Naive B cell (primary cell): ENCODE data around the gene CAMK4. TPM values are rescaled to one million over a fixed set of nuclear protein-coding genes. Genes with fewer than 3 reads are reported as not detected.

Experiments
- ATAC-seq, 2 donors: fragments of 150-1000 bp; cut with Tn5 transposase; 2 replicates each; pipeline ENCODE4 v1.10.0; 2021; ENCODE audit warnings: low read depth in 2 of 2, mild to moderate bottlenecking in 2 of 2, moderate library complexity in 2 of 2
- DNase-seq: peaks from one replicate; pipeline ENCODE4 v3.0.0; 2022
- H3K27ac Mint-ChIP-seq, 6 donors: one replicate each; pipeline ENCODE4 v1.8.0; 2020 to 2022; ENCODE audit warnings: mild to moderate bottlenecking in 6 of 6, mixed read lengths in 6 of 6, moderate library complexity in 5 of 6, inconsistent platforms in 2 of 6
- H3K27me3 Mint-ChIP-seq, 3 donors: one replicate each; pipeline ENCODE4 v1.8.0; 2021 to 2022; ENCODE audit warnings: mixed read lengths in 3 of 3, mild to moderate bottlenecking in 1 of 3
- H3K36me3 Mint-ChIP-seq, 2 donors: one replicate each; pipeline ENCODE4 v1.8.0; 2020 to 2022; ENCODE audit warnings: mixed read lengths in 2 of 2, inconsistent platforms in 1 of 2, mild to moderate bottlenecking in 1 of 2
- H3K4me1 Mint-ChIP-seq, 3 donors: one replicate each; pipeline ENCODE4 v1.8.0; 2020 to 2022; ENCODE audit warnings: mixed read lengths in 3 of 3, inconsistent platforms in 1 of 3, mild to moderate bottlenecking in 1 of 3, moderate library complexity in 1 of 3
- H3K4me3 Mint-ChIP-seq, 8 donors: one replicate each; pipeline ENCODE4 v1.8.0; 2020 to 2022; ENCODE audit warnings: mild to moderate bottlenecking in 8 of 8, mixed read lengths in 8 of 8, moderate library complexity in 8 of 8, inconsistent platforms in 2 of 8
- H3K9me3 Mint-ChIP-seq, 7 donors: one replicate each; pipeline ENCODE4 v1.8.0; 2020 to 2022; ENCODE audit warnings: mixed read lengths in 7 of 7, mild to moderate bottlenecking in 5 of 7, inconsistent platforms in 2 of 7, moderate library complexity in 1 of 7
- polyA plus RNA-seq, 6 donors: library from polyadenylated mRNA; unstranded; fragments of 300-500 nt; fragmentation: Illumina TruSeq; gene quantifications; one replicate each; pipeline ENCODE4 v1.2.3, GENCODE V29; 2021; ENCODE audit warnings: low read depth in 6 of 6

Gene CAMK4
- polyA plus RNA-seq, 6 donors from 2014 or later = 0.13 to 0.97 (median 0.59) TPM

- peaks cover 0 to 10% (median 0%) of the 10 kb centered on the region in 3 donors for H3K27me3 Mint-ChIP-seq
- ATAC-seq (no peak), DNase-seq (no peak)
- H3K36me3 Mint-ChIP-seq = no peaks in the 10 kb centered on the region
- H3K9me3 Mint-ChIP-seq = peaks cover 0 to 5% (median 2%) of the 10 kb centered on the region in 7 donors
- H3K4me3 Mint-ChIP-seq = no peak overlapping the region
- H3K27ac Mint-ChIP-seq = peak overlapping the region in 1 of 6 donors; percentile 12
- H3K4me1 Mint-ChIP-seq = no peaks in the 10 kb centered on the region
These were observed 237.8 kb downstream of the CAMK4 start for GRCh38 chr5:111461934-111462333.

- Mint-ChIP-seq H3K4me3 (no peak overlapping the region), H3K27me3 (peaks cover 0 to 10% (median 0%) of the 10 kb centered on the region in 3 donors), H3K9me3 (peaks cover 0 to 5% (median 2%) of the 10 kb centered on the region in 7 donors), H3K36me3 (no peaks in the 10 kb centered on the region), H3K4me1 (no peaks in the 10 kb centered on the region), H3K27ac (no peak overlapping the region)
- DNase-seq (no peak), ATAC-seq (no peak)
These were observed 239.1 kb downstream of the CAMK4 start for GRCh38 chr5:111463311-111463710.

GRCh38 chr5:111469293-111469896 lies 245.2 kb downstream of the CAMK4 start:
- ATAC-seq (no peak), DNase-seq (no peak)
- Mint-ChIP-seq H3K36me3 (no peaks in the 10 kb centered on the region), H3K27ac (no peak overlapping the region), H3K27me3 (peaks cover 0 to 4% (median 0%) of the 10 kb centered on the region in 3 donors), H3K4me1 (no peaks in the 10 kb centered on the region), H3K4me3 (no peak overlapping the region), H3K9me3 (peaks cover 0 to 5% (median 2%) of the 10 kb centered on the region in 7 donors)

GRCh38 chr5:111469903-111470302 lies 245.7 kb downstream of the CAMK4 start:
- no peak overlapping the region for H3K27ac Mint-ChIP-seq

GRCh38 chr5:111472096-111472495 lies 247.9 kb downstream of the CAMK4 start:
- Mint-ChIP-seq H3K27ac (no peak overlapping the region), H3K9me3 (no peaks in the 10 kb centered on the region), H3K4me3 (peak overlapping the region in 1 of 8 donors; percentile 17), H3K36me3 (no peaks in the 10 kb centered on the region), H3K4me1 (no peaks in the 10 kb centered on the region), H3K27me3 (no peaks in the 10 kb centered on the region)
- no peak for DNase-seq
- ATAC-seq = no peak

More at GRCh38 chr5:111469903-111470302, 245.7 kb downstream of the CAMK4 start:
- Mint-ChIP-seq H3K36me3 (no peaks in the 10 kb centered on the region), H3K9me3 (peaks cover 0 to 5% (median 2%) of the 10 kb centered on the region in 7 donors), H3K4me3 (no peak overlapping the region), H3K27me3 (peaks cover 0 to 2% (median 0%) of the 10 kb centered on the region in 3 donors), H3K4me1 (no peaks in the 10 kb centered on the region)
- DNase-seq (no peak), ATAC-seq (no peak)

- Mint-ChIP-seq H3K36me3 (no peaks in the 10 kb centered on the region), H3K4me1 (no peaks in the 10 kb centered on the region), H3K9me3 (no peaks in the 10 kb centered on the region), H3K27me3 (no peaks in the 10 kb centered on the region), H3K4me3 (no peak overlapping the region), H3K27ac (no peak overlapping the region)
- ATAC-seq (peak; percentile 25 to 41), DNase-seq (no peak)
These were observed 248.4 kb downstream of the CAMK4 start for GRCh38 chr5:111472579-111472978.

- Mint-ChIP-seq H3K36me3 (no peaks in the 10 kb centered on the region), H3K4me3 (no peak overlapping the region), H3K27ac (no peak overlapping the region), H3K4me1 (no peaks in the 10 kb centered on the region), H3K27me3 (peaks cover 0 to 9% (median 0%) of the 10 kb centered on the region in 3 donors), H3K9me3 (no peaks in the 10 kb centered on the region)
- ATAC-seq = no peak
- DNase-seq = no peak
These were observed 254.1 kb downstream of the CAMK4 start for GRCh38 chr5:111478266-111478665.

GRCh38 chr5:111478898-111479297 lies 254.7 kb downstream of the CAMK4 start:
- H3K27ac Mint-ChIP-seq = no peak overlapping the region
- no peaks in the 10 kb centered on the region for H3K9me3 Mint-ChIP-seq
- ATAC-seq = no peak
- H3K36me3 Mint-ChIP-seq = no peaks in the 10 kb centered on the region
- H3K4me1 Mint-ChIP-seq = no peaks in the 10 kb centered on the region
- peaks cover 0 to 9% (median 0%) of the 10 kb centered on the region in 3 donors for H3K27me3 Mint-ChIP-seq
- H3K4me3 Mint-ChIP-seq = no peak overlapping the region
- no peak for DNase-seq

- Mint-ChIP-seq H3K9me3 (no peaks in the 10 kb centered on the region), H3K4me3 (no peak overlapping the region), H3K27me3 (peaks cover 0 to 9% (median 0%) of the 10 kb centered on the region in 3 donors), H3K36me3 (no peaks in the 10 kb centered on the region), H3K4me1 (no peaks in the 10 kb centered on the region), H3K27ac (no peak overlapping the region)
- no peak for ATAC-seq
- DNase-seq = no peak
These were observed 256.2 kb downstream of the CAMK4 start for GRCh38 chr5:111480346-111480745.

- Mint-ChIP-seq H3K27ac (no peak overlapping the region), H3K4me1 (no peaks in the 10 kb centered on the region), H3K27me3 (no peaks in the 10 kb centered on the region), H3K9me3 (no peaks in the 10 kb centered on the region), H3K36me3 (no peaks in the 10 kb centered on the region), H3K4me3 (no peak overlapping the region)
- no peak for ATAC-seq
- no peak for DNase-seq
These were observed 261.9 kb downstream of the CAMK4 start for GRCh38 chr5:111486055-111486454.

- H3K36me3 Mint-ChIP-seq = no peaks in the 10 kb centered on the region
- ATAC-seq (no peak), DNase-seq (no peak)
- no peak overlapping the region for H3K27ac Mint-ChIP-seq
- no peaks in the 10 kb centered on the region for H3K27me3 Mint-ChIP-seq
- H3K4me3 Mint-ChIP-seq = no peak overlapping the region
- H3K9me3 Mint-ChIP-seq = no peaks in the 10 kb centered on the region
- H3K4me1 Mint-ChIP-seq = no peaks in the 10 kb centered on the region
These were observed 262.7 kb downstream of the CAMK4 start for GRCh38 chr5:111486926-111487325.

GRCh38 chr5:111488353-111488752 lies 264.2 kb downstream of the CAMK4 start:
- H3K4me3 Mint-ChIP-seq = no peak overlapping the region
- ATAC-seq (no peak), DNase-seq (no peak)
- no peak overlapping the region for H3K27ac Mint-ChIP-seq
- no peaks in the 10 kb centered on the region for H3K4me1 Mint-ChIP-seq
- H3K36me3 Mint-ChIP-seq = no peaks in the 10 kb centered on the region
- no peaks in the 10 kb centered on the region for H3K9me3 Mint-ChIP-seq
- H3K27me3 Mint-ChIP-seq = no peaks in the 10 kb centered on the region

- Mint-ChIP-seq H3K27ac (no peak overlapping the region), H3K4me3 (no peak overlapping the region)
These were observed 268.8 kb downstream of the CAMK4 start for GRCh38 chr5:111493031-111493430.

GRCh38 chr5:111494355-111494999 lies 270.3 kb downstream of the CAMK4 start:
- Mint-ChIP-seq H3K4me3 (no peak overlapping the region), H3K27me3 (no peaks in the 10 kb centered on the region), H3K36me3 (peaks cover 0 to 6% of the 10 kb centered on the region in 2 donors), H3K9me3 (no peaks in the 10 kb centered on the region), H3K4me1 (peaks cover 0 to 6% (median 0%) of the 10 kb centered on the region in 3 donors), H3K27ac (peak overlapping the region in 1 of 6 donors; percentile 20)
- DNase-seq (no peak), ATAC-seq (no peak)

More at GRCh38 chr5:111493031-111493430, 268.8 kb downstream of the CAMK4 start:
- ATAC-seq (no peak), DNase-seq (no peak)
- Mint-ChIP-seq H3K27me3 (no peaks in the 10 kb centered on the region), H3K9me3 (no peaks in the 10 kb centered on the region), H3K4me1 (no peaks in the 10 kb centered on the region), H3K36me3 (peaks cover 0 to 5% of the 10 kb centered on the region in 2 donors)
